SHP77 (cell line): ENCODE measurements around the gene HMGB4.

Source experiments
- DNase-seq, 2 experiments: peaks; one replicate each; lab custom pipeline; 2025; lab: John Stamatoyannopoulos, UW

HMGB4 gene

DNA sequence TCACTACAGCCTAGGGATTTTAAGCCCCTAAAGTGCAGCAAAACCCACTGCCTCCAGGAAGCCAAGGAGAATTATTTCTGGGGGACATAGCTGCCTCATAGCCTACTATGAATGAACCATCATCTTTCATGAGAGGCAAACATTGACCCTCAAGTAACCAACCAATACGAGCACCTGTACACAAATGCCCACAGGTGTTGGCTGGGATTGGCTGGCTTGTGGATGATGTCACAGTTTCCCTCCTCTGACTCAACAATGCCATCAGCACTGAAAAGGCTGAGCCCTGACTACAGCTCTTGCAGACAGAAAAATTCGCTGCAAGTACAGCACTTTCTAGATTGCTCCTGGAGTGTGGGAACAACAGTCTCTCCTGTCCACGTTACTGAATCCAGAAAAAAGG lies at the start of gene HMGB4:
HMGB4 (plus strand) TSS at position 301 of the 400 bp plus-strand sequence. CDS start 113 bp downstream, outside the sequence.
- no peak for DNase-seq

DNA sequence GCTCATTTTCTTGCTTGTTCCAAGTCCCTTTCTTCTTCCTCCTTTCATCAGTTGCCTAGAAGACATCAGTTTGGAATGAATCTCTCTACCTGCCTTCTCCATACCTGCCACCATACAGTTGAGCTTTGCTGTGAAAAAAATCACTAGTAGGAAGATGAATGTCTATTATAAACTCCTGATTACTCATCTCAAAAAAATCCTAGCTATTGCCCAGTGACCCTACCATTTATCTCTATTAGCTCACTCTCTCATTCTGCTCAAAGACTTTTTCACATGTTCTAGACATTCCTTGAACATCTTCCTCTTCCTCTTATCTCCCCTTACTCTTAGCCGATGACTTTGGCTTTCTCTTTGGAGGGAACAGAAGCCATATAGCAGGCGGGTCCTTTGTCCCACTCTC lies 49.7 kb upstream of the HMGB4 start:
- DNase-seq, result no peak

DNA sequence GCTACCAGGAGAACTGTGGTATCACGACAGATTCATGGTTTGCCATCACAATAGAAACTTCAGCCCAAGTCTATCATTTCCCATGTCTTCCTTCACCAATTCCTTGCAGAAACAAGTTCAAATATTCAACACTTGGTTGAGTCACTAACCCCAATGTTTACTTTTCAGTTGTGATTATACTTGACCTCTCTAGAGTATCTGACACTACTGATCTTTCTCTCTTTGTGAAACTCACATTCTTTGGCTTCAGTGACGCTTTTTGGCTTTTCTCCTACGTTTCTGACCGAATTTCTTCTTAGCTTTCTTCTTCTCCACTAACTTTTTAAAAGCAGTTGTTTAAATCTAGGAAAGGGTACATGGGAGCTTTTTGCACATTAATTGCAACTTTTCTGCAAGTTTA lies 48.8 kb upstream of the HMGB4 start:
- no peak for DNase-seq

GRCh38 chr1:33818071-33818470 lies 45.8 kb upstream of the HMGB4 start:
- no peak for DNase-seq

DNA sequence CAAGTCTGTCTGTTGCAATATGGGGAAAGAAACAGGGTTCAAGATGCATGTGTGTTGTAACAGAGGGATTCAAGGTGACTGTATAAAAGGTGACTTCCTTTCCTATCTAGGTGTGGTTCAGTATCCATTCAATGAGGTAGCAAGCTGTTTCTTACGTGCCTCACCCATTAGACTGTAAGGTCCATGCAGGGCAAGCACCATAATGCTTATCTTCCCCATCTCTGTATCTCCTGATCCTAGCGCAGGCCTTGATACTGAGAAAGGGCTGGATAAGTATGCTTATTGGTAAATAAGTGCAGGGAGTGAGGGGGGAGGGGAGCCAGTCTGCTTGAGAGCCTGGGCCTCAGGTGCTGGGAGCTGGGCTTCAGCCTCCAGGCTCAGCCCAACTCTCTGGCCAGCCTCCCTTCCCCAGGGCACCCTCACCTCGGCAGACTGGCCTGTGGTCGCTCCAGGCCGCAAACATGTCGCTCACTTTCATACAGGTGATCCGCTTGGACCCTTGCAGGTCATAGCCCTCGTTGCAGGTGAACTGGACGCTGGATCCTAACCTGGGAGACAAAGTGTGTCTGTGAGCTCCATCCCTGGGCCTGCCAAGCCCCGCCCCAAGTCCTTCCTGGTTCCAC lies 44.5 kb upstream of the HMGB4 start:
- no peak for DNase-seq

GRCh38 chr1:33819913-33820311 lies 44.0 kb upstream of the HMGB4 start:
- DNase-seq, result no peak

- no peak for DNase-seq
These were observed 43.1 kb upstream of the HMGB4 start for GRCh38 chr1:33820804-33821203.

- no peak for DNase-seq
These were observed 42.6 kb upstream of the HMGB4 start for GRCh38 chr1:33821291-33821690.

GRCh38 chr1:33822396-33822795 lies 41.5 kb upstream of the HMGB4 start:
- no peak for DNase-seq

DNA sequence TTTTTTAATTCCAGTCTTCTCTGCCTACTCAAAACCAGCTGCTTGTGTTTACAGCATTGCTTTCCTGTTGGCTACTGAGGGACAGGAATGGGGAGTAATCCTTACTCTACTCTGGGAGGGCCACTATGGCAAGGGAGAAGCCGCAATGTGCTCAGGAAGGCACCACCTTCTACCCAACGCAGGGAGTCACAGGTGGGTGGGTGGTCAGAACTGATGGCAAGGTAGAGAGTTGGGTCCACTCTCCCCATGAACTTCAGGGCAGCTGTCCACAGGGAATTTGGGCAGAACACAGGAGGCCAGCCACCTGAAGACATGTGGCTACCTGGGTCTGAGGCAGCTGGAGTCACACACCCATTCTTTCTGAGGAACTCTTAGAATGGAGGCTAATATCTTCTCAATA lies 40.5 kb upstream of the HMGB4 start:
- DNase-seq, result no peak

DNA sequence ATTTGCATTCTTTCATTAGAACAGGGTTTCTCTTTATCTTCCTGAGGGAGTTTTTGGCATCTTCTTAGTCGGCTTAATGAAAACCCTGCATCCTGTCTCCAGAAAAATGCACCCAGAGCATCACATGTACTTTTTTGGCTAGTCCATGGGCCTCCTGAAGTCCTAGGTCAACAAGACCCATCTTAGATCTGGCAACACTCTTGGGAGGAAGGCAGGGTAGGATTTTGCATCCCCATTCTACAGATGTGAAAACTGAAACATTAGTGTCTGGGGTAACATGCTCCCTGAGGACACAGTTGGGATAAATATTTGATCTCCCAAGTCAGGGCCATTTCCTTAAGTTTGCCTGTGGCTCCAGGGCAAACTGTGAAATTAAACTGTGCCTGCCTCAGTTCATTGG lies 40.0 kb upstream of the HMGB4 start:
- no peak for DNase-seq

DNA sequence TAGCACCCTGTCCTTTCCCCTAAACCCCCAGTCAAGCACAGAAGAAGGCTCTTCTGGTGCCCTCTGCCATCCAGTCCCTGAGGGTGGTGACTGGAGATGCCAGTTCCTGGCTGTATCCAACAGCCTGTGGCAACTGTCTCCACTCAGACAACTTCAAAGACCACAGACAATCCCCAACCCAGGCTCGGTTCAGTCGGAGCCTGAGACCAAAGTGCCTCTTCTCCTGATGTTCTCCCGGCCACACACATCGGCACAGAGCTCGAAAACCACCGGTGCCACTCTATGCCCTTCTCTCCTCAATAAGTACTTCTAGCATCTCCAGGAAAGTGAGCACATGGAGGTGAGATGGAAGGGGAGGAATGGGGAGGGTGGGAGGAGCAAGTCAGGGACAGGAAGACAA lies 39.6 kb upstream of the HMGB4 start:
- DNase-seq, result no peak

DNA sequence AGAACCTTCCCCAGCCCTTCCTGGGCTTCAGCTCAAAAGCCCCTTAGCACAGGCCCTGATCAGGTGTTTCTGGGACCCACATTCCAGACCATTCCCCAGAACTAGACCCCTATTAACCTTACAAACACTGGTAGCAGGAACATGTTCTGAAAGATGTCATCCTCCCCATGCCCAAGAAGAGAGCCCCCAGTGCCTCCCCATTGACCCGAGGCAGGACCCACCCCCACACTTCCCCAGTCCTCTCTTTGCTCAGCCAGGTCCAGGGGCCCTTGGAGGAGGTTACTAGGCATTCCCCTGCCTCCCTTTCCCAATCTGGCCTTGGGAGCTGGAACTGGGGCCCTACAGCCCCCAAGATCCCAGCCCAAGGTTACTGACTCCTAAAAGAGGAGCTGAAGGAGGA lies 38.9 kb upstream of the HMGB4 start:
- DNase-seq, result no peak

DNA sequence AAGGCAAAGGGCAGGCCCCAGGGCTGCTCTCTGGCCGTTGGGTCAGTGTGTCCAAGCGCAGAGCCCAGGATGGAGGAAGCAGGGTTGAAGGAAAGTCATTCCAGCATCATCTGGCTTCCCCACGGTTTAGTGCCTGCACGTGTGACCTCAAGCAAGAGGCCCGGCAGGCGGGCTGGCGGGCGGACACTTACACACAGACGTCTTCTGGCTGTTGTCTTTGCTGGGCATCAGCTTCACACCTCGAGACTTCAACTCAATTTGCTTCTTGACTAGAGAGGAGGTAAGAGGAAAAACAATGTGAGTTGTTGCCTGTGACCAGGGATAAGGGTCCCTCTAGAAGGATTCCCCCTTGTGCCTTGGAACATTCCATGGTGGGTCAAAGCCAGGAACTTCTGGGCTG lies 38.4 kb upstream of the HMGB4 start:
- no peak for DNase-seq

DNA sequence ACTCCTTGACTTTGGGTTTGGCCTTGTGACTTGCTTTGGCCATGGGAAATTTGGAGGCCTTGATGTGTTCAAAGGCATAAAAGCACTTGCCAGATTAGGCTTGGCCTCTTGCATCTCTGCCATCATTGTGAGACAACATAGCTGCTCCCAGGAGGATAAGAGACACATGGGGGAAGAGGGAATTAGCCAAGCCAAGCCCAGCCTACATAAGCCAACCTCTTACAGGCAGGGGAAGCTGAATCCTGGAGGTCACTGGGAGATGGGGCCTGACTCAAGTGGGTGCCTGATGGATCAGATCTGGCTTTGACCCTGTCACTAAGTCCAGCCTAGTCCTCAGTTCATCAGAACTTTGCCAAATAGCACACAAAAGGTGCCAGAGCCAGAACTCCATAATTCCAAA lies 37.6 kb upstream of the HMGB4 start:
- DNase-seq, result no peak

- no peak for DNase-seq
These were observed 37.2 kb upstream of the HMGB4 start for GRCh38 chr1:33826711-33827110.

DNA sequence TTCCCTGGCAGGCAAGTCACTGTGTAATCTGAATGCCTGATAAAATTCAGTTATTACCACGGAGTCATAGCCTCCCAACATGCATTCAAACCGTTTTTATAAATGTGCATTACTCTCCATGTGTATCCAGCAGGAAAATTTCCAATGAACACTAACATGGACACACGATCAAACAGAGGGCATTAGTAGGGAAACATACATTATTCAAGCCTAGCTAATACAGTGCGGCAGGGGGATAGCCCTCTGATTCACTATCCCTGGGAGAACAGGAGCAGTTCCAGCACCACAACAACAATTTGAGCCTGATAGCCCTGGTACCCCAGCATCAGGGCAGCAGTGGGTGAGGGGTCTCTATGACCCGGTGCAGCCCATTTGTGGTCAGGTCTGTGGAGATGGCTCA lies 35.8 kb upstream of the HMGB4 start:
- DNase-seq, result no peak

- no peak for DNase-seq
These were observed 35.2 kb upstream of the HMGB4 start for GRCh38 chr1:33828654-33829053.

DNA sequence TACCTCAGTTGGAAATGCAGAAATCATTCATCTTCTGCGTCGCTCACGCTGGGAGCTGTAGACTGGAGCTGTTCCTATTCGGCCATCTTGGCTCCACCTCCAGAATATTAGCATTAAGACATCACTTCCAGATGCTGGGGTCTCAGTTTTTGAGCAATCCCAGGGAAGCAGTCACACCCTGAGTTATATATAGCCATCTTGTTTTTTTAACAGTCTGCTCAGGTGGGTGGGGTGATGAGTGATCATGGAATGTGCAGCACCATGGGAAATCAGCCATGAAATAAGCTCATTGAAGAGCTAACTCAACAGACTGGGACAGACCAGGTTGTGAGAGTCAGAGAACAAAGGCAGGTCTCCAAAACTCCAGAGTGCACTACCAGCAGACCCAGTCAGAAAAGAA lies 27.0 kb upstream of the HMGB4 start:
- DNase-seq, result no peak

DNA sequence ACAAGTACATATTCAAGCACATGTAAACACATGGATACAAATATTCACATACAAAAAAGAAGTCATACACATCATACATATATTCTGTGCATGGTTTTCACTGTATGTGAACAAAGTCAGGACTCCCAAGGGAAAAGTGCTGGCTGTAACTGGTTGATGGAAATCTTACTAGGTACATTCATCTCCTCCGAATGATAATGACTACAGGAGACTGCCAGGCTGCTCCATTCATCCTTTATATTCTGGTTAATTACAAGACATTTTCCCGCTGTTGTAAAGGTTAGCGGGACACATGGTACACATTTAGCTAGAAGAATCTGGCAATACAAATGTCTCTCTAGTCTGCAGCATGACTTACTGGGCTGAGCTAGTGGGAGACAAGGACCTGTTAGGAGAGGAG lies 26.2 kb upstream of the HMGB4 start:
- DNase-seq, result no peak

GRCh38 chr1:33841494-33841893 lies 22.4 kb upstream of the HMGB4 start:
- DNase-seq, result no peak

- no peak for DNase-seq
These were observed 21.5 kb upstream of the HMGB4 start for GRCh38 chr1:33842348-33842747.

DNA sequence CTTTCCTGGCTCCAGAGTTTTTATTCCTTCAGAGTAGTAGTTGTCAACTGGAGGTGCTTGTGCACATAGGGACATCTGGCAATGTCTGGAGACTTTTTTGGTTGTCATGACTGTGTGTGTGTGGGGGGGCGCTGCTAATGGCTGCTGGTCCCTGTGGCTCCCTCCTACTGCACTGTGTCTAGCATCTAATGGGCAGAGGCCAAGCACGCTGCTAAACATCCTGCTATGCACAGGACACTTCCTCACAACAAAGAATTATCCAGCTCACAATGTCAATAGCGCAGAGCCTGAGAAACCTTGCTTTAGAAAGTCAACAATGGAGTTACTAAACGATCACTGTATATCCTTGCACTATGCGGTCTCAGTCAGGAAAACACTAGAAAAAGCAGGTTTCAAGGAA lies 19.7 kb upstream of the HMGB4 start:
- no peak for DNase-seq

DNA sequence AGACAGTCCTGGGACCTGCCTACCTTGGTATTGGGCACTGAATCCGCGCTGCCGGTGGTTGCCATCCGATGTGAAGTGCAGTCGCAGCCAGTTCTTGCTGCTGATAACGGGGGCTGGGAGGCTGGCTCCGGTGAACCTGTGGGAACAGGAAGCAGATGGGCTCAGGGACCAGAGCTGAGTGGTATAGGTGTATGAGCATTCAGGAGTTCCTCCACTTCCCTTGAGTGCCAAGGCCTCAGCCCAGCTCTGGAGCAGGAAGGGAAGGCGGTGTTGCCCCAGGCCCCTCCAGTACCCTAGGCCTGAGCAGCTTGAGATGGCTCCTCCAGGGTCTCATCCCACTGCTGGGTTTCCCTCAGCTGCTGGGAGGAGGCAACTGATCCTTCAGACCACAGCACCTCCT lies 17.0 kb upstream of the HMGB4 start:
- DNase-seq, result no peak
